ENCODE results near the gene SCCPDH.

The SCCPDH gene

GRCh38 chr1:246798107-246798506 lies 73.9 kb downstream of the SCCPDH start:
- CTCF ChIA-PET = no interaction called here
- DNase-seq (ENCODE audit: extremely low spot score) = no peak
- POLR2A ChIA-PET = no interaction called here
- TF ChIP-seq TARDBP (IDR thresholded peaks at IDR 0.05) (no peak), HDGF (IDR thresholded peaks at IDR 0.05; ENCODE audit: borderline replicate concordance) (no peak), FOXM1 (IDR thresholded peaks at IDR 0.05; ENCODE audit: borderline replicate concordance) (no peak), ELF4 (IDR thresholded peaks at IDR 0.05) (no peak), CTBP1 (IDR thresholded peaks at IDR 0.05; ENCODE audit: borderline replicate concordance) (no peak), BHLHE40 (IDR thresholded peaks at IDR 0.05; ENCODE audit: borderline replicate concordance) (no peak), L3MBTL2 (conservative IDR thresholded peaks at IDR 0.05) (no peak), ZNF384 (IDR thresholded peaks at IDR 0.05) (no peak), LEF1 (IDR thresholded peaks at IDR 0.05; ENCODE audit: borderline replicate concordance) (no peak), NFRKB (IDR thresholded peaks at IDR 0.05) (no peak), FOXA1 (IDR thresholded peaks at IDR 0.05) (no peak), FOXK2 (IDR thresholded peaks at IDR 0.05) (no peak), SUZ12 (IDR thresholded peaks at IDR 0.05) (no peak), SP1 (IDR thresholded peaks at IDR 0.05) (no peak), PKNOX1 (IDR thresholded peaks at IDR 0.05) (no peak), ARNT (IDR thresholded peaks at IDR 0.05) (no peak)

- ChIA-PET POLR2A (no interaction called here), CTCF (no interaction called here)
- TF ChIP-seq TARDBP (IDR thresholded peaks at IDR 0.05) (no peak), SP1 (IDR thresholded peaks at IDR 0.05) (no peak), PKNOX1 (IDR thresholded peaks at IDR 0.05) (no peak), HDGF (IDR thresholded peaks at IDR 0.05; ENCODE audit: borderline replicate concordance) (no peak), BHLHE40 (IDR thresholded peaks at IDR 0.05; ENCODE audit: borderline replicate concordance) (no peak)
- DNase-seq (ENCODE audit: extremely low spot score) = no peak
These were observed 74.6 kb downstream of the SCCPDH start for GRCh38 chr1:246798606-246799496.

GRCh38 chr1:246800356-246800755 lies 76.1 kb downstream of the SCCPDH start:
- CTCF ChIA-PET = no interaction called here
- no peak for DNase-seq (ENCODE audit: extremely low spot score)

GRCh38 chr1:246800756-246801155 lies 76.5 kb downstream of the SCCPDH start:
- DNase-seq (ENCODE audit: extremely low spot score) = no peak
- ChIA-PET POLR2A (no interaction called here), CTCF (no interaction called here)
- TF ChIP-seq SUZ12 (IDR thresholded peaks at IDR 0.05) = no peak
- TF ChIP-seq FOXA1 (IDR thresholded peaks at IDR 0.05) = no peak
- TF ChIP-seq HDGF (IDR thresholded peaks at IDR 0.05; ENCODE audit: borderline replicate concordance) = no peak

More at GRCh38 chr1:246800356-246800755, 76.1 kb downstream of the SCCPDH start:
- TF ChIP-seq FOXM1 (IDR thresholded peaks at IDR 0.05; ENCODE audit: borderline replicate concordance) = no peak
- TF ChIP-seq SP1 (IDR thresholded peaks at IDR 0.05) = no peak
- no peak for TF ChIP-seq FOXK2 (IDR thresholded peaks at IDR 0.05)
- TF ChIP-seq ZNF384 (IDR thresholded peaks at IDR 0.05) = no peak
- TF ChIP-seq HDGF (IDR thresholded peaks at IDR 0.05; ENCODE audit: borderline replicate concordance) = no peak
- no peak for TF ChIP-seq ELF4 (IDR thresholded peaks at IDR 0.05)
- no peak for TF ChIP-seq TARDBP (IDR thresholded peaks at IDR 0.05)
- TF ChIP-seq LEF1 (IDR thresholded peaks at IDR 0.05; ENCODE audit: borderline replicate concordance) = no peak
- TF ChIP-seq CTBP1 (IDR thresholded peaks at IDR 0.05; ENCODE audit: borderline replicate concordance) = no peak
- TF ChIP-seq BHLHE40 (IDR thresholded peaks at IDR 0.05; ENCODE audit: borderline replicate concordance) = no peak
- TF ChIP-seq NFRKB (IDR thresholded peaks at IDR 0.05) = no peak
- TF ChIP-seq ARNT (IDR thresholded peaks at IDR 0.05) = no peak
- no peak for TF ChIP-seq PKNOX1 (IDR thresholded peaks at IDR 0.05)
- no peak for TF ChIP-seq FOXA1 (IDR thresholded peaks at IDR 0.05)
- TF ChIP-seq L3MBTL2 (conservative IDR thresholded peaks at IDR 0.05) = no peak
- no peak for TF ChIP-seq SUZ12 (IDR thresholded peaks at IDR 0.05)
- POLR2A ChIA-PET = no interaction called here

- TF ChIP-seq TARDBP (IDR thresholded peaks at IDR 0.05) (no peak), ZNF384 (IDR thresholded peaks at IDR 0.05) (no peak), FOXM1 (IDR thresholded peaks at IDR 0.05; ENCODE audit: borderline replicate concordance) (no peak), PKNOX1 (IDR thresholded peaks at IDR 0.05) (no peak)
- ChIA-PET CTCF (no interaction called here), POLR2A (no interaction called here)
- no peak for DNase-seq (ENCODE audit: extremely low spot score)
These were observed 77.2 kb downstream of the SCCPDH start for GRCh38 chr1:246801241-246802020.

Data from HEK293T (cell line).